HG03521 (cell line): ENCODE results near the gene NR2F1.

Experiments
- ATAC-seq: cut with Tn5 transposase; IDR thresholded peaks from one replicate; pipeline ENCODE4 v1.9.1; 2021; ENCODE audit warnings: mild to moderate bottlenecking, moderate library complexity; ENCODE audit not compliant: unreplicated experiment

NR2F1 gene

GRCh38 chr5:93590493-93590892, 7.5 kb downstream of the NR2F1 start:
- no peak for ATAC-seq

GRCh38 chr5:93591323-93591945, 8.4 kb downstream of the NR2F1 start:
- no peak for ATAC-seq

DNA sequence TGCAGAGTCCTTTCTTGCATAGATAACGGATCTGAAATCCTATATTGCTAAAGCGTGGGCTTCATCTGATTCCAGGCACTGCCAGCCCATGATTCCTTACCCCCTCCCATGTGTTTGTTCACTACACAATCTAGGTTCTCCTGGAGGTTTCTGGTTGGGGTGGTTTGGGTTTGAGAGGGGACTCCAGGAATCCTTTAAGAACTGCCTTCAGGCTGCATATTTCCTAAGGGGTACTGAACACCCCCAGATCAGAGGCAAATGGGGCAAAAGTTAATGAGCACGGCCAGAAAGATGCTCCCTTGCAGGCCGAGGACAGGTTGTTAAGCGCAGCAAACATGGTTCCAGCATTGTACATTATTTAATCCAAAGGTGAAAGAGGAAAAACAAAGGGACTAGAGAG, 9.9 kb downstream of the NR2F1 start:
- ATAC-seq: no peak

DNA sequence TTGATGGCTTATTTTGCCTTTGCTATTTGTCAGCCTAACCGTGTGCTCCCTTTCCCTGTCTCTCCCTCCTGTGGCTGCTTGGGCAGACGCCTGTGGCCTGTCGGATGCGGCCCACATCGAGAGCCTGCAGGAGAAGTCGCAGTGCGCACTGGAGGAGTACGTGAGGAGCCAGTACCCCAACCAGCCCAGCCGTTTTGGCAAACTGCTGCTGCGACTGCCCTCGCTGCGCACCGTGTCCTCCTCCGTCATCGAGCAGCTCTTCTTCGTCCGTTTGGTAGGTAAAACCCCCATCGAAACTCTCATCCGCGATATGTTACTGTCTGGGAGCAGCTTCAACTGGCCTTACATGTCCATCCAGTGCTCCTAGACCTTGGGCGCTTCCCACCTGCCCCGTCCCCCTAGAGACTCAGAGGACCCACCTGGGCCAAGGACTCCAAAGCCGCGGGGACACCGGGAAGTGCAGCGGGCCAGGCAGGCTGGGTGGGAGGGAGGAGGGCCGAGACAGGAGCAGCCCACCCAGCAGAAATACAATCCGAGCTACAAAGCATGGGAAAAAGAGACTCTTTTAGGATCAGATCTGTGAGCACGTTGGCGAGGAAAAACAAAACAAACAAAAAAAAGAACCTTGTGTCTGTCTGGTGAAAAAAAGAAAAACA, 10.6 kb downstream of the NR2F1 start:
- no peak for ATAC-seq

DNA sequence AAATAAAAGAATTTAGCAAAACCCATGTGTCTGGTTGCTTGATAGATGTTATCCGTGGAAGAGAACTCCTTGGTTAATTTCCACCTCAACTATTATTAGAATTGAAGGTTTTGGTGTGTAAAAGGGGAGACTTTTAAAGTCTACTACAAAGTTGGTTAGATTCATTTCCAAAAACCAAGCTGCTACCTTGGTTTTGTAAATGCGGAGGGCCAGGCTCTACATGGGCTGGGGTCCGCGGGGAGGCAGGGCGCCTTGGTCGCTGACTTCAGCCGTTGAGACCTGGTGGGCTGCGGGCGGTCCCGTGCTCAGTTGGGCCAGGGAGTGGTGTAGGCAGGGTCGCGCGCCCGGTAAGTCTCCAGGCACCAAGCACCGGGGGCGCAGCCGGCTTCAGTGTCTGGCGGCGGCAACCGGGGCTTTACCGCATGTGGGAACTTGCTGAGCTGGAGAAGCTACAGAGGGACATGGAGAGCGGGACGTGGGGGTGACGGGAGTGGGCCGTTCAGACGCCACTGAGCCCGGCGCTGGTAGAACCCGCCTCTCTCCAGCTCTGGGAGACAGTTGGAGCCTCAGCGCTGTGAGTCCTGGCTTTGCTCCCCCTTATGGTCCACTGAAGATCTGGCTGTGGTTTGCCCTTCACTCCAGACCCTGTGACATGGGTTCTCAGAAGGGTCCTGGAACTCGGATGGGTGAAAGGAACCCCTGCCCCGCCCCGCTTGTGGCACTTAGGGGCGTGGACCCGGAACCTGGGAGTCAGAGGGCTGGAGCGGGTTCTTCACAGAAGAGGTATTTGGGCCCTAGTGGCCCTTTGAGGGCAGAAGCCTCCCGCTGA, 11.8 kb downstream of the NR2F1 start:
- no peak for ATAC-seq

GRCh38 chr5:93595420-93596147, 12.6 kb downstream of the NR2F1 start:
- ATAC-seq: no peak

GRCh38 chr5:93596310-93596675, 13.3 kb downstream of the NR2F1 start:
- ATAC-seq: no peak

- ATAC-seq: no peak
Measured at GRCh38 chr5:93596676-93597490, 13.9 kb downstream of the NR2F1 start.

DNA sequence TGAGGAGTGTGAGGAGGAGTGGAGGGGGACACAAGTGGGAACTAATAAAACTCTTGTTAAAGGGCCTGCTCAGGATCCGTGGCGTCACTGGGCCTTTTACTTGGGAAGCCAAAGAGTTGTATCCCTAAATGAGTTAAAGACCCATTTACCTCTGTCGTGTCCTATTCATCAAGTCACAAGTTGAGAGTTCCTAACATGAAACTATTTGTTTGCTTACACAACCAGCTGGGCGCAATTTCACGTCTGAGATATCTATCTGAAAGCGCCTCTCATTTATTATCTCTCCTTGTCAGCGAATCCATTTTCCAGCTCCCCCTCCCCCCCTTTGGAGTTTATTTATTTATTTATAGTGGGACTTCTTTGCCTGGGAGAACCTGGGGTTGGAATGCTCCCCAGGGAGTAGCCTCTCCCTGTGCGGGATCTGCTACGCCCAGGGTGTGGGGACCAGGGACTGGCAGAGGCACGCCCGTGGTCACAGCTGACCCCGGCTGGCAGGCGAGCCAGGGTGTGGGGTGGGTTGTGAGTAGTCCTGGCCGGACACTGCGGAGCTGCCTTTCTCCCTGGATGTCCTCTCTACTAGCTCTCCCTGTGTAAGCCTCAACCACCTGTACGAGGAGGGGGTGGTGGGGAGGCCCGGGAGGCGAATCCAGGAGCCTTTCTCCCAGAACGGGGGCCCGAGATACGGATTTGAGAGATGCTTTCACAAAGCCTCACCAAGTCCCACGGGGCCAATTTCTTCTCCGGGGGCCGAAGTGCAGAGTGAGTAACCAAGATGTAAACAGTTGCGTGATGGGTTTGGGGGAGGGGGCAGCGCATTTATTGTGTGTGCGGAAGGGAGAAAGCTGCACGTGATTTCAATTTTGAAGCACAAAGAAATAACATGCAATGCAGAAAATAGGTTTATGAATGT, 15.3 kb downstream of the NR2F1 start:
- ATAC-seq: no peak

GRCh38 chr5:93599001-93599379, 16.0 kb downstream of the NR2F1 start:
- ATAC-seq: no peak

DNA sequence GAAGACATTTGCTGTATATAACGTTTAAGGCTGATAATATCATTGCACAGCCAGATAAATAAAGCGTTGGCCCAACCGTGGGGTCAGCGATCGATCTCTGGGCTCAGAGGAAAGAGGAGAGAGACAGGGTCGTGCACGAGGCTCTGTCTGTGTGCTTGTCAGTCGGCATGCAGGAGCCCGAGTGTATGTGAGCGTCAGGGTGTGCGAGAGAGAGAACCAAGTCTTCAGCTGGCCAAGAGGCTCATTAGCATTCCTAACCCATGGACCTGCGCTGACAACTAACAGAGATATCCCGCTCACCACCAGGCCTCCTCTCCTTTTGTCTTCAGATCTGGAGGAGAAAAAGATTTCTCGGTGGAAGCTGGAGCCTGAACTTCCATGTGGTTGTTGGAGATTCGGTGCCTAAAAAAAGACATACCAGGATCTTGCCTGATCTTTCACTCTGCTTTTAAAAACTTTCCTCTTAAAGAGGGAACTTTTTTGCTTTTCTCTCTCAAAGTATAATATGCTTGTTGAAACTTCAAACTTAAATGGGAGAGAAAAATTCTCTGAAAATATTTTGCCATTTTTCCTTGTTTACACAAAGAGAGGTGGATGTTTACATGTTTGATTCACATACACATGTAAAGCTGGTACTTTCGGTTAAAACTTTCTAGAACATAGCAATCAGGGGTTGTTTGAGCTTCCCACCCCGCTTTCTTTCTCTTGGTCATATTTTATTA, 16.5 kb downstream of the NR2F1 start:
- no peak for ATAC-seq

GRCh38 chr5:93600409-93601070, 17.5 kb downstream of the NR2F1 start:
- no peak for ATAC-seq

DNA sequence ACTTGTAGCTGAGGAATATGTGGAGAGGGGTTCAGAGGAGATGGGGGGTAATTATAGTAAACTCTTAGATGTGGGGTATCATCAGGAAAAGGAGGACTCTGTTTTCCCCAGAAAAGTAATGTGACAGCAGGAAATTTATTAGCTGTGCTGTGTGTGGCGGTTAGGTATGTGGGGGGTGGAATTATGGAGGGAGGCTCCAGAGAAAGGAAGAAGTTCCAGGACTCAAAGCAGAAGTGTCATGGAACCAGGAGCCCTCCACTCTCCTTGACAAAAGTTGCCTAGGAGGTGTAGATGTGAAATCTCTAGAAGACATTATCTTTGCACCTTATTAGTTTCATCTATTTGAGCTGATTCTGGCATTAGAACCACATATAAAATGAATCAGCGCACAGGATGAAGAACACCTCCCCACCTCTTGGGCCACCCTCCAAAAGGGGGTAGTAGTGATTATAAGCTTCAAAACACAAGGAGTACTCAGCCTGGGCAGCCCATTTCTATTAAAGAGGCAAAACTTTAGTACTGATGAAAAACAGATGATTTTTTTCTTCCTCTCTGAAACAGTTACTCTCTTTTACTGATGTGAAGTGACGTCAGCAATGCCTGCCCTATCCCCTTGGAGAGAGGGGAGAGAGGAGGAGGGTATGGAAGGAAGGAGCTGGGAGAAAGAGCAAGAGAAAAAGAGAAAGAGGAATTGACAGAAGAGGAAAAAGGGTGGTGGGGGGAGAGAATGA, 18.2 kb downstream of the NR2F1 start:
- no peak for ATAC-seq

DNA sequence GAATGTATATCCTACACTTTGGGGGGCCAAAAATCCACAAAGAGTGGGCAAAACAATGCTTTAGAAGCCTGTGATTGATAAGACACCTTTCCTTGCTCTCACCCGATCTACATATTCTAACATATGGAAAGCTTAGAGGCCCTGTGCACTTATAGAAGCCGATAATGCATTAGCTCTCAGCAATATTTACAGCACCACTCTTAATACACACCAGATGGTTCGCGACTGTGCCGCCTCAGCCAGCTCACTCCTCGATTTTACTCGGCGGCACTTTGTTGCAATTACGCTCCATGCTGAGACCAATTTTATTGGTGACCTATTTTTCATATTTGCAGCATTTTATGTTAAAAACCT, 18.8 kb downstream of the NR2F1 start:
- no peak for ATAC-seq

DNA sequence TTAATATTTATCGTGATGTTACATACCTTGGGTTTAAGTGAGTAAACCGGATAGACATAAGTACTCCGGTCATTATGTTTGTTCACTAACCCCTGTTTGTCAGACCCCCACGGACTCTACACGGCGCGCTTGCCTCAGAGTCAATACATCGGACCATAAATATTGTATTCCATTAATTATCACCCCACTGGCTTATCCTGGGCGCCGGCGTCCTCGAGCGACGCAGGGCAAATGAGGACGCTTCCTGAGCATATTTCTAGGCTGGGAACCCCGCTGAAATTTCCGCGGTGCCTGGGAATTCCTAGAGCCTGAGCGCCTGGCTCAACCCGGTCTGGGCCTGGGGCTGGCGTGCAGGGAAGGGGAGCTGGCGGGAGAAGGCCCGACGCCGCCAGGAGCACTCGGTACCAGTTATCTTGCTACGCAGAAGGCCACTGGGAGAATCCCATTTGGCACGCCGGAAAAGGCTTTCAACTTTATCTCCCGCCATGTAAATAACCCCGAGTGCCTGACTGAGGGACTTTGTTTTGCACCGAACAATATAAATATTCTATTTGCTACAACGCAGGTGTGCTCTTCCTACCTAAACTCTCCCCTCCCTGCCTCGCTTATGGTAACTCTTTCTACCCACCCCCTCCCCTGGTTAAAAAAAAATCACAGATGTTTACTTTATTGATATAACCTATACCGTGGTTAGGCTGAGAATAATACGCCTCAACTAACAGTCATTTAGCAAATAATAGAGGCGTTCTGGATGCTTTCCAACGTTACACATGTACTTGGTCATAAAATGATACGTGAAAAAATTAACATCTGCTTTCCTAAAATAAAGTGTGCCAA, 19.4 kb downstream of the NR2F1 start:
- no peak for ATAC-seq

DNA sequence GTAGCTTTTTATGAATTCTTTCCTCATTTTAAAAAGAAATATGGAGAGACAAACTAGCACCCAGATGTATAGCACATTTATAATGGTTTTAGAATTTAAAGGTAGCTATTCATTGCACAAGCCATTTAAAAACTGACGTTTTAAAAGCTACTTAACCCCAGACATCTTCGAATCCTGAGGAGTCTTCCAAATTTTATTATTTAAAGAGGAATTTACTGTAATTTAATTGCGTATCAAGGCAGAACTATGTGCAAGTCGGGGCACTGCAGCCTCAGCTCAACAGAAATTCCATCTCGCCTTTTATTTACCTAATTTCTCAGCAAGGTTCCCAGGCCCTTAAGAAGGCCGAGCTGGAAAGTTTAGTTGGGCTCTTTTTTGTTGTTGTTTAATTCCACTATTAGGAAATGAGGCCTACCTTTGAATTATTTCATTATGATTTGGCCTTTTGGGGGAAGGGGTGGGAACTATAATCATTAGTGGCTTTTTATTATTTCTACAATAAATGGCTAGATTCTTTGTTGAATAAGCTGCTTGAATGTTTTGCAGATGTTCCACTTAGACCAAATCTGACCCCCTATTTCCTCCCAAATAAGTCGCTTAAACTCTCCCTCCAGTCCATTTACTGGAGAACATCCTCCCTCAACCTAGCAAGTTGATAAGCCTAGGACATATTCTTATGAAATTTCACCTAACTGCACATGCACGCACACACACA, 20.2 kb downstream of the NR2F1 start:
- ATAC-seq: no peak
